Measurements from ENCODE around the gene MRI1. TPM values are rescaled to one million over a fixed set of nuclear protein-coding genes. Genes with fewer than 3 reads are reported as not detected.
"Not testable (repeated sequence)": the region's sequence is repeated elsewhere in the genome, so short reads cannot be mapped to it uniquely, and the experiment has no call there.

Gene MRI1
- total RNA-seq, 1 experiment from 2014 or later = 30.2 TPM

DNA sequence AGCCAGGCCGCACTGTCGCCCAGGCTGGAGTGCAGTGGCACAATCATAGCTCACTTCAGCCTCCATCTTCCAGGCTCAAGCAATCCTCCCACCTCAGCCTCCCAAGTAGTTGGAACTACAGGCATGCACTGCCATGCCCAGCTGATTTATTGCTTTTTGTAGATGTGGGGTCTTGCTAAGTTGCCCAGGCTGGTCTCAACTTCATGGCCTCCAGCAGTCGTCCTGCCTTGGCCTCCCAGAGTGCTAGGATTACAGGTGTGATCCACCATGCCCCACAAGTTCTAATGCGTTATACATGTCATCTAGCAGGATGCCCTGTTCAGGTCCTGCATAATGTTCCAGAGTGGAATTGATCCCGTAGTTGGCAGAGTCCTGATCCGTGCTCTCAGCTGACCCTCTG, 14.5 kb downstream of the MRI1 start:
- Mint-ChIP-seq H3K4me3 (ENCODE audit: low read depth, unreplicated experiment) (no peak overlapping the region), H3K36me3 (ENCODE audit: insufficient read depth, unreplicated experiment) (peaks cover 25% of the 10 kb centered on the region), H3K27me3 (ENCODE audit: unreplicated experiment) (no peaks in the 10 kb centered on the region), H3K9me3 (ENCODE audit: low read depth, unreplicated experiment) (no peaks in the 10 kb centered on the region), H3K27ac (ENCODE audit: unreplicated experiment) (no peak overlapping the region), H3K4me1 (ENCODE audit: low read depth, unreplicated experiment) (peaks cover 8% of the 10 kb centered on the region)
- CTCF ChIA-PET = no interaction called here
- DNase-seq = no peak
- TF ChIP-seq, protein P1, sequence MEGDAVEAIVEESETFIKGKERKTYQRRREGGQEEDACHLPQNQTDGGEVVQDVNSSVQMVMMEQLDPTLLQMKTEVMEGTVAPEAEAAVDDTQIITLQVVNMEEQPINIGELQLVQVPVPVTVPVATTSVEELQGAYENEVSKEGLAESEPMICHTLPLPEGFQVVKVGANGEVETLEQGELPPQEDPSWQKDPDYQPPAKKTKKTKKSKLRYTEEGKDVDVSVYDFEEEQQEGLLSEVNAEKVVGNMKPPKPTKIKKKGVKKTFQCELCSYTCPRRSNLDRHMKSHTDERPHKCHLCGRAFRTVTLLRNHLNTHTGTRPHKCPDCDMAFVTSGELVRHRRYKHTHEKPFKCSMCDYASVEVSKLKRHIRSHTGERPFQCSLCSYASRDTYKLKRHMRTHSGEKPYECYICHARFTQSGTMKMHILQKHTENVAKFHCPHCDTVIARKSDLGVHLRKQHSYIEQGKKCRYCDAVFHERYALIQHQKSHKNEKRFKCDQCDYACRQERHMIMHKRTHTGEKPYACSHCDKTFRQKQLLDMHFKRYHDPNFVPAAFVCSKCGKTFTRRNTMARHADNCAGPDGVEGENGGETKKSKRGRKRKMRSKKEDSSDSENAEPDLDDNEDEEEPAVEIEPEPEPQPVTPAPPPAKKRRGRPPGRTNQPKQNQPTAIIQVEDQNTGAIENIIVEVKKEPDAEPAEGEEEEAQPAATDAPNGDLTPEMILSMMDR (IDR thresholded peaks at IDR 0.05; ENCODE audit: unreplicated experiment) = no peak
- intact Hi-C loops (cut with micrococcal nuclease; ENCODE audit: unreplicated experiment) = no loop called here
- no TSS peak for BruUV-seq (replicated peaks)

GRCh38 chr19:13779794-13780193, 15.5 kb downstream of the MRI1 start:
- BruUV-seq (replicated peaks); H3K27me3 Mint-ChIP-seq (ENCODE audit: unreplicated experiment); H3K4me3 Mint-ChIP-seq (ENCODE audit: low read depth, unreplicated experiment); H3K4me1 Mint-ChIP-seq (ENCODE audit: low read depth, unreplicated experiment); H3K27ac Mint-ChIP-seq (ENCODE audit: unreplicated experiment); H3K9me3 Mint-ChIP-seq (ENCODE audit: low read depth, unreplicated experiment); CTCF ChIA-PET; DNase-seq; intact Hi-C loops (cut with micrococcal nuclease; ENCODE audit: unreplicated experiment): not testable (repeated sequence)
- H3K36me3 Mint-ChIP-seq (ENCODE audit: insufficient read depth, unreplicated experiment) = peaks cover 16% of the 10 kb centered on the region

GRCh38 chr19:13781547-13781946, 17.2 kb downstream of the MRI1 start:
- H3K9me3 Mint-ChIP-seq (ENCODE audit: low read depth, unreplicated experiment) = no peaks in the 10 kb centered on the region
- BruUV-seq (replicated peaks) = no TSS peak
- peaks cover 4% of the 10 kb centered on the region for H3K36me3 Mint-ChIP-seq (ENCODE audit: insufficient read depth, unreplicated experiment)
- peak; percentile 53 for DNase-seq
- no peak overlapping the region for H3K4me3 Mint-ChIP-seq (ENCODE audit: low read depth, unreplicated experiment)
- no peak overlapping the region for H3K27ac Mint-ChIP-seq (ENCODE audit: unreplicated experiment)
- no peaks in the 10 kb centered on the region for H3K27me3 Mint-ChIP-seq (ENCODE audit: unreplicated experiment)
- intact Hi-C loops (cut with micrococcal nuclease; ENCODE audit: unreplicated experiment) = no loop called here
- peaks cover 8% of the 10 kb centered on the region for H3K4me1 Mint-ChIP-seq (ENCODE audit: low read depth, unreplicated experiment)
- TF ChIP-seq, protein P1 (IDR thresholded peaks at IDR 0.05; ENCODE audit: unreplicated experiment) = no peak
- CTCF ChIA-PET = no interaction called here

DNA sequence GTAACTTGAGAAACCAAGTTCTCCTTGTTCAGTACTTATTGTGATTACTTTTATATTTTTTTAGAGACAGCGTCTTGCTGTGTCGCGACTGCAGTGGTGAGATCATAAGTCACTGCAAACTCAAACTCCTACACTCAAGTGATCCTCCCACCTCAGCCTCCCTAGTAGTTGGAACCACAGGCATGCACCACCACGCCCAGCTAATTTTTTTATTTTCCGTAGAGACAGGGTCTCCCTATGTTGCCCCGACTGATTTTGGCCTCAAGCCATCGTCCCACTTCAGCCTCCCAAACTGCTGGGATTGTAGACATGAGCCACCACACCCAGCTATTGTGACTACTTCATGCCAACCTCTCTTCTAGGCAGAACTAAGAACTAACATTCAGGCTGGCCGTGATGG, 18.2 kb downstream of the MRI1 start:
- Mint-ChIP-seq H3K4me1 (ENCODE audit: low read depth, unreplicated experiment) (peaks cover 11% of the 10 kb centered on the region), H3K9me3 (ENCODE audit: low read depth, unreplicated experiment) (no peaks in the 10 kb centered on the region), H3K27ac (ENCODE audit: unreplicated experiment) (no peak overlapping the region), H3K27me3 (ENCODE audit: unreplicated experiment) (no peaks in the 10 kb centered on the region), H3K36me3 (ENCODE audit: insufficient read depth, unreplicated experiment) (no peaks in the 10 kb centered on the region), H3K4me3 (ENCODE audit: low read depth, unreplicated experiment) (no peak overlapping the region)
- no TSS peak for BruUV-seq (replicated peaks)
- intact Hi-C loops (cut with micrococcal nuclease; ENCODE audit: unreplicated experiment) = no loop called here
- no peak for DNase-seq
- TF ChIP-seq, protein P1 (IDR thresholded peaks at IDR 0.05; ENCODE audit: unreplicated experiment) = no peak
- CTCF ChIA-PET = no interaction called here

DNA sequence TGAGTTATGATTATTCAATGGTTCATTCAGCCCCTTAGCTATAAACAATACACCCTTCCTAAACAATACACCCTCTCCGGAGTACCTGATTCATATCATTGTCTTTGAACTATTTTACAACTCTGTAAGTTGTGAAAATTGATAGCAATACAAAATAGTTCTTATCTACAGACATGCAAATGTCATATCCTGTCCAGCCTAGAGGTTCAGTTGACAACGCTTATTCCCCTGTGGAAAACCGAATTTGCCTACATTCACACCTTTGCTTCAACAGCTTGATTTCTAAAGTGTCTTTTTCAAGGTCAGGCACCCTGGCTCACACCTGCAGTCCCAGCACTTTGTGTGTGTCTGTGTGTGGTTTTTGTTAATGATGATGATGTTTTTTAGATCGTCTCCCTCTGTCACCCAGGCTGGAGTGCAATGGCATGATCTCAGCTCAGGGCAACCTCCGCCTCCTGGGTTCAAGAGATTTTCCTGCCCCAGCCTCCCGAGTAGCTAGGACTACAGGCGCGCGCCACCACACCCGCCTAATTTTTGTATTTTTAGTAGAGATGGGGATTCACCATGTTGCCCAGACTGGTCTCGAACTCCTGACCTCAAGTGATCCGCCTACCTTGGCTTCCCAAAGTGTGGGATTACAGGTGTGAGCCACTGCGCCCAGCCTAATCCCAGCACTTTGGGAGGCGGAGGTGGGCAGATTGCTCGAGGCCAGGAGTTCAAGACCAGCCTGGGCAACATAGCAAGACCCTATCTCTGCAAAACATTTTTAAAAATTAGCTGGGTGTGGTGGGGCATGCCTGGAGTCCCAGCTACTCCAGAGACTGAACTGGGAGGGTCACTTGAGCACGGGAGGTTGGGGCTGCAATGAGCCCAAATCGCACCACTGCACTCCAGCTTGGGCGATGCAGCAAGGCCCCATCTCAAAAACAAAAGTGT, 19.5 kb downstream of the MRI1 start:
- Mint-ChIP-seq H3K27ac (ENCODE audit: unreplicated experiment) (no peak overlapping the region), H3K4me1 (ENCODE audit: low read depth, unreplicated experiment) (peaks cover 16% of the 10 kb centered on the region), H3K27me3 (ENCODE audit: unreplicated experiment) (no peaks in the 10 kb centered on the region), H3K4me3 (ENCODE audit: low read depth, unreplicated experiment) (no peak overlapping the region), H3K36me3 (ENCODE audit: insufficient read depth, unreplicated experiment) (no peaks in the 10 kb centered on the region), H3K9me3 (ENCODE audit: low read depth, unreplicated experiment) (no peaks in the 10 kb centered on the region)
- no peak for DNase-seq
- TF ChIP-seq, protein P1 (IDR thresholded peaks at IDR 0.05; ENCODE audit: unreplicated experiment) = no peak
- CTCF ChIA-PET = interaction anchor here (0.9 to 1.2 kb wide), 4 partner anchors 14 to 78 kb away, joined by 3 to 6 read pairs (median 4); no protein-coding TSS in a partner anchor
- intact Hi-C loops (cut with micrococcal nuclease; ENCODE audit: unreplicated experiment) = no loop called here
- BruUV-seq (replicated peaks) = no TSS peak
